Measurements from ENCODE around the gene CCBE1.

GRCh38 chr18:59551902-59552635 is 145.2 kb downstream of the CCBE1 start:
- TF ChIP-seq CTCF (IDR thresholded peaks at IDR 0.05; ENCODE audit: insufficient read depth, low read length) = no peak
- TF ChIP-seq POLR2AphosphoS5 (IDR thresholded peaks at IDR 0.05; ENCODE audit: low read depth) = no peak
- TF ChIP-seq SPI1 (IDR thresholded peaks at IDR 0.05; ENCODE audit: borderline replicate concordance, low read depth) = no peak

Data from HL-60 (cell line).